ENCODE data around the gene TSPAN6.

GRCh38 chrX:100635989-100636320, 651 bp downstream of the TSPAN6 start:
- TF ChIP-seq CTCF (IDR thresholded peaks at IDR 0.05) (no peak), POLR2AphosphoS5 (IDR thresholded peaks at IDR 0.05; ENCODE audit: low read depth, low read length) (no peak), SIN3A (IDR thresholded peaks at IDR 0.05; ENCODE audit: borderline replicate concordance, insufficient read depth, low read depth, low read length) (no peak), TCF7L2 (IDR thresholded peaks at IDR 0.05; ENCODE audit: low read depth, low read length) (no peak)
